ENCODE results near the gene KCNJ18. TPM values are rescaled to one million over a fixed set of nuclear protein-coding genes. Genes with fewer than 3 reads are reported as not detected.
"Not testable (repeated sequence)": the region's sequence is repeated elsewhere in the genome, so short reads cannot be mapped to it uniquely, and the experiment has no call there.

The KCNJ18 gene
- total RNA-seq, 1 donor from 2014 or later, result not detected

GRCh38 chr17:21685061-21685795, 7.1 kb upstream of the KCNJ18 start:
- H3K36me3 ChIP-seq; H3K4me3 ChIP-seq; H3K27ac ChIP-seq; DNase-seq; intact Hi-C loops (cut with DNase I); H3K9me3 ChIP-seq; H3K4me1 ChIP-seq; H3K27me3 ChIP-seq (ENCODE audit: low read depth); ATAC-seq: not testable (repeated sequence)

GRCh38 chr17:21686165-21687015, 5.9 kb upstream of the KCNJ18 start:
- H3K9me3 ChIP-seq, result no peaks in the 10 kb centered on the region
- no peaks in the 10 kb centered on the region for H3K36me3 ChIP-seq
- no peak for TF ChIP-seq CTCF (IDR thresholded peaks at IDR 0.05)
- DNase-seq (no peak), ATAC-seq (no peak)
- H3K4me3 ChIP-seq, result no peak overlapping the region
- no peaks in the 10 kb centered on the region for H3K27me3 ChIP-seq (ENCODE audit: low read depth)
- no peaks in the 10 kb centered on the region for H3K4me1 ChIP-seq
- H3K27ac ChIP-seq, result no peak overlapping the region
- intact Hi-C loops (cut with DNase I), result no loop called here

- no peak for TF ChIP-seq CTCF (IDR thresholded peaks at IDR 0.05)
- no peak overlapping the region for H3K27ac ChIP-seq
- no peak overlapping the region for H3K4me3 ChIP-seq
- no peaks in the 10 kb centered on the region for H3K27me3 ChIP-seq (ENCODE audit: low read depth)
- no peaks in the 10 kb centered on the region for H3K36me3 ChIP-seq
- DNase-seq (no peak), ATAC-seq (peak; percentile 20 to 31)
- intact Hi-C loops (cut with DNase I), result no loop called here
- H3K4me1 ChIP-seq, result no peaks in the 10 kb centered on the region
- no peaks in the 10 kb centered on the region for H3K9me3 ChIP-seq
These were observed 5.0 kb upstream of the KCNJ18 start for GRCh38 chr17:21687136-21687953.

GRCh38 chr17:21688293-21688949, 3.9 kb upstream of the KCNJ18 start:
- H3K27ac ChIP-seq, result no peak overlapping the region
- no peak for DNase-seq
- no peaks in the 10 kb centered on the region for H3K36me3 ChIP-seq
- H3K4me1 ChIP-seq, result no peaks in the 10 kb centered on the region
- no peak for TF ChIP-seq CTCF (IDR thresholded peaks at IDR 0.05)
- no peaks in the 10 kb centered on the region for H3K27me3 ChIP-seq (ENCODE audit: low read depth)
- intact Hi-C loops (cut with DNase I), result no loop called here
- H3K4me3 ChIP-seq, result no peak overlapping the region
- peak in 1 of 2 donors; percentile 7 for ATAC-seq
- no peaks in the 10 kb centered on the region for H3K9me3 ChIP-seq

- TF ChIP-seq CTCF (IDR thresholded peaks at IDR 0.05), result no peak
- Histone ChIP-seq H3K4me1 (no peaks in the 10 kb centered on the region), H3K27ac (no peak overlapping the region), H3K27me3 (ENCODE audit: low read depth) (no peaks in the 10 kb centered on the region), H3K36me3 (no peaks in the 10 kb centered on the region), H3K4me3 (no peak overlapping the region), H3K9me3 (no peaks in the 10 kb centered on the region)
- ATAC-seq, result no peak
- intact Hi-C loops (cut with DNase I), result no loop called here
- DNase-seq, result no peak
These were observed 2.7 kb upstream of the KCNJ18 start for GRCh38 chr17:21689604-21690003.

- H3K4me3 ChIP-seq; DNase-seq; H3K9me3 ChIP-seq; ATAC-seq; H3K4me1 ChIP-seq; H3K27ac ChIP-seq; H3K36me3 ChIP-seq; H3K27me3 ChIP-seq (ENCODE audit: low read depth); intact Hi-C loops (cut with DNase I): not testable (repeated sequence)
These were observed 1.5 kb upstream of the KCNJ18 start for GRCh38 chr17:21690811-21691210.

GRCh38 chr17:21691481-21691880, 842 bp upstream of the KCNJ18 start:
- H3K4me1 ChIP-seq; intact Hi-C loops (cut with DNase I); DNase-seq; H3K27me3 ChIP-seq (ENCODE audit: low read depth); H3K4me3 ChIP-seq; H3K9me3 ChIP-seq; H3K36me3 ChIP-seq; H3K27ac ChIP-seq; ATAC-seq: not testable (repeated sequence)

GRCh38 chr17:21692704-21693065, 362 bp downstream of the KCNJ18 start:
- H3K9me3 ChIP-seq; intact Hi-C loops (cut with DNase I); H3K36me3 ChIP-seq; H3K27ac ChIP-seq; H3K4me1 ChIP-seq; H3K27me3 ChIP-seq (ENCODE audit: low read depth); DNase-seq; H3K4me3 ChIP-seq: not testable (repeated sequence)
- ATAC-seq, result peak; percentile 8 to 18

GRCh38 chr17:21693391-21693796, 1.1 kb downstream of the KCNJ18 start:
- intact Hi-C loops (cut with DNase I); H3K9me3 ChIP-seq; H3K36me3 ChIP-seq: not testable (repeated sequence)

More at GRCh38 chr17:21693391-21693796, 1.1 kb downstream of the KCNJ18 start:
- ATAC-seq; DNase-seq; H3K4me1 ChIP-seq; H3K27ac ChIP-seq; H3K27me3 ChIP-seq (ENCODE audit: low read depth); H3K4me3 ChIP-seq: not testable (repeated sequence)
